C4-2B (cell line): ENCODE data around the gene PRKCE.

Experiments
- H3K27ac ChIP-seq: fragments of 450-650 bp; 2 replicates; pipeline ENCODE4 v1.5.1; 2017
- CTCF ChIP-seq: fragments of 450-650 bp; conservative IDR thresholded peaks from 2 replicates; pipeline ENCODE4 v1.5.1; 2017; ENCODE audit warnings: mild to moderate bottlenecking
- ZFX ChIP-seq: fragments of 450-650 bp; IDR thresholded peaks from 2 replicates; pipeline ENCODE4 v1.6.1; 2017

PRKCE gene

GRCh38 chr2:45951025-45951727 is 299.7 kb downstream of the PRKCE start:
- no peak overlapping the region for H3K27ac ChIP-seq
- no peak for TF ChIP-seq CTCF

GRCh38 chr2:45952591-45952990 is 301.1 kb downstream of the PRKCE start:
- no peak for TF ChIP-seq ZFX
- TF ChIP-seq CTCF = no peak
- no peak overlapping the region for H3K27ac ChIP-seq

- TF ChIP-seq ZFX (no peak), CTCF (no peak)
- H3K27ac ChIP-seq = no peak overlapping the region
Observed at GRCh38 chr2:45953376-45954027, 302.0 kb downstream of the PRKCE start.

GRCh38 chr2:45954233-45954850 is 302.9 kb downstream of the PRKCE start:
- H3K27ac ChIP-seq = no peak overlapping the region
- TF ChIP-seq CTCF (no peak), ZFX (no peak)

- no peak for TF ChIP-seq ZFX
- no peak for TF ChIP-seq CTCF
- H3K27ac ChIP-seq = no peak overlapping the region
Observed at GRCh38 chr2:45957533-45958227, 306.2 kb downstream of the PRKCE start.

GRCh38 chr2:45960057-45960863 is 308.8 kb downstream of the PRKCE start:
- H3K27ac ChIP-seq = no peak overlapping the region
- no peak for TF ChIP-seq ZFX
- no peak for TF ChIP-seq CTCF
